ENCODE results near the gene RPTOR.

- TF ChIP-seq MXI1 (IDR thresholded peaks at IDR 0.05; ENCODE audit: low read depth, low read length): no peak
- no peak for TF ChIP-seq KDM1A (IDR thresholded peaks at IDR 0.05; ENCODE audit: borderline replicate concordance)
- no peak for TF ChIP-seq REST (IDR thresholded peaks at IDR 0.05; ENCODE audit: low read depth, low read length)
- TF ChIP-seq TAF1 (IDR thresholded peaks at IDR 0.05; ENCODE audit: borderline replicate concordance, low read depth, low read length): no peak
- TF ChIP-seq CTCF (IDR thresholded peaks at IDR 0.05 in 2 of 3, conservative IDR thresholded peaks at IDR 0.05 in 1 of 3; ENCODE audit: control insufficient read depth in 2 of 3, extremely low read depth in 1 of 3, insufficient read depth in 1 of 3, low read depth in 3 of 3, low read length in 3 of 3): no peak
- no peak for TF ChIP-seq USF2 (IDR thresholded peaks at IDR 0.05; ENCODE audit: borderline replicate concordance, low read depth, low read length)
- TF ChIP-seq ZNF687 (IDR thresholded peaks at IDR 0.05): no peak
- no peak for TF ChIP-seq POLR2AphosphoS5 (IDR thresholded peaks at IDR 0.05; ENCODE audit: low read length)
- no peak for TF ChIP-seq FOXM1 (IDR thresholded peaks at IDR 0.05; ENCODE audit: low read depth, low read length)
- no peak for TF ChIP-seq RAD21 (IDR thresholded peaks at IDR 0.05; ENCODE audit: insufficient read depth, low read depth, low read length)
- TF ChIP-seq CEBPB (IDR thresholded peaks at IDR 0.05; ENCODE audit: borderline replicate concordance in 1 of 2, low read depth in 2 of 2, low read length in 2 of 2): no peak
- no peak for TF ChIP-seq MYC (IDR thresholded peaks at IDR 0.05; ENCODE audit: insufficient read depth, insufficient read length, insufficient replicate concordance, low read length, severe bottlenecking)
These were observed 350.7 kb downstream of the RPTOR start for GRCh38 chr17:80895366-80895765.
